DMS79 (cell line): ENCODE results near the gene SPINK8.
"Not testable (repeated sequence)": the region's sequence is repeated elsewhere in the genome, so short reads cannot be mapped to it uniquely, and the experiment has no call there.

ENCODE experiments used
- DNase-seq: peaks from one replicate; lab custom pipeline; 2025; lab: John Stamatoyannopoulos, UW

Gene SPINK8

DNA sequence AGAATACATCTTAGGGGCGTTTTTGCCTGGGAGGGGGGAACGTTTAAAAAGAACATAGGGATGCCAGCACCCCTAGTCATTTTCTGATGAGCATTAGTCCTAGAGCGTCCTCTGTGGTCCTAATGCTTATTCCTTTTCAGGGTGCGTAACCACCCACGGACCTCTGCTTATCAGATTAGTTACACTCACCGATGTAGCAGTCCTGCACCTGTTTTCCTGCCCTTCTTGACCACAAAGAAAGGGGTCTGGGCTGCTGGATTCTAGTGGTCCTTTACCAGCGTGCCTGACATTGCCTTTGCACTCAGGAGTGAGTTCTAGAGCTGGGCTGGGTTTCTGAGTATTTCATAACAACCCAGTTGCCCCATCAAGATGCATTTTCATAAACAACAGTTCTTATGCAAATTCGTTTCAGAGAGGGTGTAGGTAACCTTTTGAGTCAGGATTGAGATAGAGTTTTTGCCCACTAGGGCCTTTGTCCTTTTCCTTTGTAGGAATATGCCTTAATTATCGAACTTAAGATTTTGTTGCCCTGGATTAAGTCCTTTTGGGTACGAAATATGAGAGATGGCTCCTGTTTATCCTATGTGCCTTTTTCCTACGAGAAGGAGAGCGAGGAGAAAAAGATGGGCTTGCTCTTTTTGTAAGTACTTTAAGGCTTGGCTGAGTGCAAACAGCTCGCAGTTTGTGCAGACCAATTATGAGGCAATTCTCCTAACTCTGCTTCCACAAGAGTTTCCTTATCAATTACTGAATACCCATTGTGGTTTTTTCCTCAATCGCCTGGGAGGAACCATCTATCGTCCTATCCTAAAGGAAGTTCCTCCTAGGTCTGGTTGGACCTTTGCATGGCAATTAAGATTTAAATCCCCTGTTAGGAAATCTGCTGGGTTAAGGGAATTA, at the start of gene SPINK8:
Gene SPINK8, minus strand, starts transcription at position 316 of the 900 bp plus-strand sequence. CDS start 5,320 bp downstream, outside the sequence.
- not testable (repeated sequence) for DNase-seq

DNA sequence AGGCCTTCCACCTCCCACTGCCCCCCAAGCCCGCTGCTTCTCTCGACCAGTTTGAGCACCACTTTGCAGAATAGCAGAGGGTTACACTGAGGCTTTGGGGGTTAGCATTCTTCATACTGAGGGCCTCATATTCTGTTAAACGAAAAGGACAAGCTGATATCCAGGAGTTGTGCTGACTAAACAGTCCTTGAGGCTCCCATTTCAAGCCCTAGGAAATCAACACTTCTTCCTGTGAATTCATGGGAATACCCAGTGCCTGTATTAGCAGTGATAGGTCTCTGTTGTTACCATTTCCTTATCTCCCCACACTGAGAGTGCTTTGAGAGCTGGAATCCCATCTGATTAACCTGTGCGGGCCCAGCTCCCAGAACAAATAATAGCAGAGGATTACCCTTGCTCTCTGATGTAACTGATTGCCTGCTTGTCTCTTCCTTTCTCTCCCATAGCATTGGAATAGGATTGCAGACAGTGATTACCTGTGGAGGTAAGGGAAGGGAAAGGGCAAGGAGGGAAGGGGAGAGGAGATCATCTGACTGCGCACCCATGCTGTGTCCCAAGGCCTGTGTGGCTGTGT, 39.5 kb upstream of the SPINK8 start:
- no peak for DNase-seq

DNA sequence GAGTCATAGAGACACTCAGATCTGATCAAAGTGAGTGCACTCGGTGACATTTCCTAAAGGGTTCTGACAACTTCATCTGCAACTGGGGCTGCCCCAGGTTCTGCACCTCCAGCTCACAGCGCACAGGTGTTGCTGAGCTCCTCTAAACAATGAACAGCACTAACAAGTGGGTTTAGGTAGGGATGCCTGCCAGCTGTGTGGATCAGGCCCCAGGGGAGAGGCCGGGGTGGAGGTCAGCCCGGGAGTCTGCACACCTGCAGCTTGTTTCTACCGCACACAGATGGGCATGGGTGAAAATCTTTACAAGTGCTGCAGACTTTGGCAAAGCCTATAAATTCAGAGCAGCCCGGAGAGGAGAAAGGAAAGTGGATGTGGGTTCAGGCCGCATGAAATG, 38.9 kb upstream of the SPINK8 start:
- DNase-seq, result no peak

DNA sequence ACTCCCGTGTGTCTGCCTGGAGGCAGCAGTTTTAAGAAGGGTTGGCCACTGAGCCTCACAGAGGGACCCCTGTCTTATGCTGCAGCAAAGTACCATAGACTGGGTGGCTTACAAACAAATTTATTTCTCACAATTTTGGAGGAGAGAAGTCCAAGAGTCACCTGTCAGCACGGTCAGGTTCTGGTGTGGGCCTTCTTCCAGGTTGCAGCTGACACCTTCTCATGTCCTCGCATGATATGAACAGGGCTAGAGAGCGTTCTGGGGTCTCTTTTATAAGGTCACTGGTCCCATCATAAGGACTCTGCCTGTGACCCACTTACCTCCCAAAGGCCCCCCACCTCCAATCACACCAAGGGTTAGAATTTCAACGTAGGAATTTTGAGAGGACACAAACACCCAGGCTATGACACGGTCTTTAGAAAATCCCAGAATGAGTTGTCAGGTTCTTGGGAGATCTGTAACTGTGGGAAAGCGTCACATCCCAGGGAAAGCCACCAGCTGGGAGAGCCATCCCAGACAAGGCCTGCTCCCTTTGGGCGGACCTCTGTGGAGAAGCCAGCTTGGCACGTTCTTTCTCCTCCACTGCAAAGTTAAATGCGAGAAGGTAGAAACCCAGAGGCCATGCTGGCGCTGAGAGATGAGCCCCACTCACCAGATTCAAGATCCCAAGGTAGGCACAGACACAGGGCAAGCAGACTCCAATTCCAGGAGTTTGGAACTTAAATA, 38.4 kb upstream of the SPINK8 start, which contains the start of gene FBXW12:
Gene FBXW12, plus strand, starts transcription at position 569 of the 726 bp plus-strand sequence. CDS start 549 bp downstream, outside the sequence.
- DNase-seq, result no peak

DNA sequence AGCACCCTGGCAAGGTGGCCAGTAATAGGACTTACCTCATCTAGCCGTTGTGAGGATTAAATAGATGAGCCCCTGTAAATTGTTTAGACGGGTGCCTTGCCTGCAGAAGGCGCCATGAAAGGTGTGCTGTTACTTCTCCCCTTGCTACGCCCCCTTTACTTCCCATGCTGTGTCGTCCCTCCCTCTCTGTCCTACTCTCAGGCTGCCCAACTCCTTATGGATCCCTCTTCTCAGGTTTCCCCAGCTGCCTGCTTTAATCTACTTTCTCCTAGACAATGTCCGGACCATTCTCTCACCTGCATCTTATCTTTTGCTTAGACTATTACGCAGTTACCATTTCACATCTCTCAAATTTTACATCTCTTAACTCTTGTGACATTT, 36.9 kb upstream of the SPINK8 start:
- no peak for DNase-seq

DNA sequence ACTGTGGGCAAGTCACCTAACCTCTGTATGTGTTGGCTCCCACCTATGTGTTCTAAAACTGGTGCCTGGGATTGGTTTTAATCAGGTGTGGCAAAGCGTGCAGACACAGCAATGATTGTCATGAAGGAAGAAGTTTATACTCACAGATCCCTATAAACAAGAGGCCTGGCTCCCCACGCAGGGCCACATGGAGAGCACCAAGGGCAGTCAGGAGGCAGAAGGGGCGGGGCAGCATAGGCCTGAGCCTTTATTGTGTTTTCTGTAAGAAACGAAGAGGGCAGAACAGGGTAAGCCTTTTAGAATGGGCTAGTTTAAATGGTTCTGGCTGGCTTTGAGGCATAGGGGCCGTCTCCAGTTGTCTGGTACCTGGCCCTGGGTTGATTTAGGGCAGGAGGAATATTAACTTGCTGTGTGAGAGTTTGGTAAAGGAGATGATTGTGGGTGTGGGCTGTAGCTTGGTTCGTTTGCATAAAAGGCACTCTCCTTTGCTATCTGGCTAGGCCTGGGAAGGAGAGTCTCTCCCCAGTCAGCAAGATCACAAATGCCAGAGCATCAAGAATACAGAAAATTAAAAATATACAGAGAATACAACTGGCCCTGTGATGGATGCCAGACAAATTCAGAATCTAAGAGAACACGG, 36.4 kb upstream of the SPINK8 start:
- DNase-seq, result no peak

DNA sequence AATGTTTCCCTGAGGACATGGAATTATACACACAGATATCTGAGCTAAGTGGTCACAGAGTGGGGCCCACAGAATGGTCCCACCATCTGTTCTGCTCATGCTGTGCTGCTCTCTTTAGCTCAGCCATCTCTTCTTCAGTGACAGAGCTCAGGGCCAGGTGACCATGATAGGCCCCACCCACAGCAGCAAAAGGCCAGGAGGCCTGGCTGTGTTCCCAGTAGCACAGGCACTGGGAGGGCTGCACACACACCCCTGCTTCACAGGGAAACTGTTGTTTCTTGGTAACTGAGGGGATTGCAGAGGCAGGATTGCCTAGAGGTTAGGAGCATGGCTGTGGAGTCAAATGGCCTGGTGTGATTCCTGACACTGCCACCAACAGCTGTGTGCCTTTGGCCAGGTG, 33.7 kb upstream of the SPINK8 start:
- DNase-seq, result no peak

DNA sequence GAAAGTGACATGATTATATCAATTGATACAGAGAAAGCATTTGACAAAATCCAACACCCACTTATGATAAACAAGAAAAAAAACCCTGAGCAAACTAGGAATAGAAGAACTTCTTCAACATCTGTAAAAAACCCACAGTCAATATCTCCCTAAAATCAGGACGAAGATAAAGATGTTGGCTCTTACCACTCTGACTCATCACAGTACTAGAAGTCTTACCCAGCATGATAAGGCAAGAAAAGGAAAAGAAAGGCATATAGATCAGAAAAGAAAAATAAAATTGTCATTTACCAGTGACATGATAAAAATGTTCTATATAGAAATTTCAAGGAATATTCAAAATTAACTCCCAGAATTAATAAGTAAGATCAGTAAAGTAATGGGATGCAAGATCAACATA, 31.4 kb upstream of the SPINK8 start:
- no peak for DNase-seq

DNA sequence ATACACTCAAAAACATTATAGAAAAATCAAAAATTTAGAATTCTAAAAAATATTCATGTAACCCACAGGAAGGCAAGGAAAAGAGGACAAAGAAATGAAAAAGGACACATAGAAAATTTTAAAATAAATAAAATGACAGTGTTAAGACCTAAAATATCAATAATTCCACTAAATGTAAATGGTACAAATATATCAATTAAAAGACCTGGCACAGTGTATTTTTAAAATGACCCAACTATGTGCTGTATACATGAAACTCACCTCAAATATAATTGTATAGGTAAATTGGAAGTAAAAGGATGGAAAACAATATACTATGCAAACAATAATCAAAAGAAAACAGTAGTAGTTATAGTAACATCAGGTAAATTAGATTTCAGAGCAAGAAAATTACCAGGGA, 28.5 kb upstream of the SPINK8 start:
- no peak for DNase-seq

DNA sequence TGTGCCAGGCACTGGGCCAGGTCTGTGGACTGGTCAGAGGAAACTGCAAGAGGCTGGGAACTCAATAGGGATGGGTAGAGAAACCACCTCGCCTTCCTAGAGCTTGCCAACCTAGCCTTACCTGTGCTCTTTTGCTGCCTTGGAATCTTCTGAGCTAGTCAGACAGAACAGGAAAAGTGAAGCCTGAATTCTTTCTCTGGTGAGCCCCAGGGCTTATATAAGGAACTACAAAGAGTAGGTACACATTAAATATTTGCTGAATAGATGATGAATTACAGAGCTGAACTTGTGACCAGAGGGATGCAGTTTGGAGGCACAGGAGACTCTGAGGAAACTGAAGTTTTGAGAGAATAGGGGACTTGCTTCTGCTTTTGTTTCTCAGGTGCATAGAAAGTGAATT, 23.0 kb upstream of the SPINK8 start:
- DNase-seq, result no peak

DNA sequence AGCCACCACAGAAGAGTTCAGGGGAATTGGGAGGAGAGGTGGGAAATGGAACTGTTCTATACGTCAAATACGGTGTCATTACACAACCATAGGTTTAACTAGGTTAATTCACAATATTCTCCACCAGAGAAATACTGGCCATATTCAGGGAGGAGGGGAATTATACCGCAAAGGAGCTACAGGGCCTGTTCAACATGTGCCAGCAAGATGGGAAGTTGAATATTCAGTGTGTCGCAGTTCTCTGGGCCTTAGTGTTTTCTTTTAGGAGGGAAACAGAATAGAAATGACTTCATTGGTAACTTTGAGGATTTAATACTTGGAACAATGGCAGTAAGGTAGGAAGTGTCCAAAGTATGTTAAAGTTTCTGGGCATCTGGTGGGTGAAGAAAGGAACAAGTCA, 20.5 kb upstream of the SPINK8 start:
- DNase-seq, result no peak

DNA sequence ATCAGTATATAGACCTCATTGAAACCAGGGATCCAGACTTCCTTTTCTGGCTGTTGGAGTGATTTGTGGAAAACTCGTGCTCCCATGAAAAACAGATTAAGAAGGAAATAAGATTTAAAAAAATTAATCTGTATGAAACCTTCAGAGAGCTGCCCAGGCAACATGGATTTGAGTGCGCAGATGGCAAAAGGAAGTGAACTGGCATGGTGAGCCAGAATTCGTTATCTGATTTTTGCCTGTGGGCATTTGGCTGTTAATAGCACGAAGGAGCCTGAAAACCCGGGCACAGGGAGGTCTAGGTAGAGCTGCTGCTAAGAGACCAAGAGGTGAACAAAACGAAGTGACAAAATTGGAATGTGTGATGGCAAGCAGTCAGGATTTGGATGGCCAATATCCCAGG, 19.1 kb upstream of the SPINK8 start:
- DNase-seq, result no peak

DNA sequence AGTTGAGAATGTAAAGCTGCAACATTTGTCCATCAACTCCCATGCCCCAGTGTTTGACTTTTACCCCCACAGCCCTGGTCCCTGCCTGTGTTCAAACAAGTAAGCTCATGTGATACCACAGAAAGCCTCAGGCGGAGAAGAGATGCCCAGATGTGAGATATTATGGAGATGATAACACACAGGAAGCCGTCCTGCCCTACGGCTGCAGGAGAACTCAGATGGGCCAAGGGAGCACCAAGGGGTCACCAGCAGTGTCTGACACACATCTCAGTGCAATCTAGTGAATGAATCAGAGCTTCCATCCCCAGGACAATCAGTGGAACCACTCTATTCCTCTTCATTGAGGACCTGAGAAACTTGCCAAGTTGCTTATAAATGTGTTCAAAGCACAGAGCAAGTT, 14.0 kb upstream of the SPINK8 start:
- DNase-seq, result no peak

DNA sequence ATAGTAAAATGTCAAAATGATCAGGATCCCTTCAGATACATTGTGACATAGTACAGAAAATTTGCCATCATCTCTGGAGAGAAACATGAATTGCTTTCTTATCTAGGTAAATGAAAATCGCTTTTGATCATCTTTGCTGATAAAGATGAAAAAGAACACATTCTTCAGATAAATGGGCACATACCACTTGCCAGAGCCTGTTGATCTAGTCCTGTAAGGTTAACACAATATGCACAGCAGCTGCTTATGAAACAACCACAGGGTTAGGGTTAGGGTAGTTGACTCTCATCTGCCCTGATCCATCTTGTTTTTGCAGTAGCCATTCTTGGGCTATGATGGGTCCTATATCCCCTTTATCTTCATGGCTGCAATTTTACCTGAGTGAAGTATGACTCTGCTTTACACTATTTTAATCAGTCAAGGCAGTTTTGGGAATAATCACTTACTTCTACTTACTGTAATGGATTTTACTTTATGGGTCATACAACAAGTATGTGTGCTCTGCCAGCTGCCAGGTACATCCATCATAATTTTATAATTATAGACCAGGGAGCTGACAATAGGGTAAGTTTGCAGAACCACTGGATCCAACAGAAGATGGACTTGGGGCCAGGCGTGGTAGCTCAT, 12.6 kb upstream of the SPINK8 start:
- no peak for DNase-seq

DNA sequence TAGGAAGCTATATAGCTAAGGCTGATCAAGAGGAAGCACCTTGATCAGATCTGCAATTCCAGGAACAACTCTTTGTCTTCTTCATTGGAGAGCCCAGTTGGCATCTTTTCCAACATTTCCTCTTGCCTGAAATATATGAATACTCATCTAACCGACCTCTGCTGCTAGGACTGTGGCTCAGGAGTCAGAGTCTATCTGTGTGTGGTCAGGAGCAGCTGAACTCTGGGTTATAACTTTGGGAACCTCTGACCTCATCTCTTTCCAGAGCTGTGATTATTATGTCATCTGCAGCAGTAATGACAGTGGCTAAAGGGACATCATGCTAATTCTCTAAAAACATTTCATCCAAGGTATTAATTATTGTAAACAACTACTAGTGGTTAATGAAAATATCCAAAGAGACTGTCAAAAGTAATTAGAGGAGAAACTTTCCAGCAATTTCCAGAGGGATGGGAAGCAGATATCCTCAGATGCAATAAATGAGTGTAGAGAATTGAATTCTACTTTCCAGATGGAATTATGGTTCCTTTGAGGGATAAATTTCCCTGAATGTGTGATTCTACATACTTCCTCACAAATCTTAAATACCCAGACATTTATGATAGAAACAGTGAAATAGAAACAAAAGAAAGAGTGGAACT, 11.5 kb upstream of the SPINK8 start:
- DNase-seq, result no peak

DNA sequence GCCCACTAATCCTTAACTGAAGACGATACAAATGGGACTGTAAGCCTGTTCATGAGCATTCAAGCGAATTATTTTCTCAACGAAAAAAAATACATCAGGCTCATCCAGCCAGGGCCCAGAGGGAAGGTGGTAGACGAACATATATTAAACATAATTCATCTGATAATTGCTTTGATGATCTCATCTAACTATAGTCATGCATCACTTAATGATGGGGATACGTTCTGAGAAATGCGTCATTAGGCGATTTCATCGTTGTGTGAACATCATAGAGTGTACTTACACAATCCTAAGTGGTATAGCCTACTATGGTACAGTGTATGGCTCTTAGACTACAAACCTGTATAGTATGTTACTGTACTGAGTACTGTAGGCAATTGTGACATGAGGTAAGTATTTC, 10.0 kb upstream of the SPINK8 start:
- DNase-seq, result no peak

DNA sequence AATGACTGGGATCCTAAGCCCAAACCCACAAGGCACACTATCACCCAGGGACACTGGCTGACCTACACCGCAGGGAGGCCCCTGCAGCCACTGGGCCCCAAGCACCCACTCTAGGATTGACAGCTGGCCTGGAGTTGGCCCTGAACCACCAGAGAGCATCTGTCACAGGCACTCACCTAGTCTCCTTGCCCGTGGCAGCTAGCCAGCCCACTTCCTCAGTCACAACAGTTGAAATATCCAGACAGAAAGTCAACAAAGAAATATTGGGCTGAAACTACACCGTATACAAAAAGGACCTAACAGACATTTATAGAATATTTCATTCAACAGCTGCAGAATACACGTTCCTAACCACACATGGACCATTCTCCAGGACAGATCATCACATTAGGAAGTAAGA, 5.2 kb upstream of the SPINK8 start:
- no peak for DNase-seq

DNA sequence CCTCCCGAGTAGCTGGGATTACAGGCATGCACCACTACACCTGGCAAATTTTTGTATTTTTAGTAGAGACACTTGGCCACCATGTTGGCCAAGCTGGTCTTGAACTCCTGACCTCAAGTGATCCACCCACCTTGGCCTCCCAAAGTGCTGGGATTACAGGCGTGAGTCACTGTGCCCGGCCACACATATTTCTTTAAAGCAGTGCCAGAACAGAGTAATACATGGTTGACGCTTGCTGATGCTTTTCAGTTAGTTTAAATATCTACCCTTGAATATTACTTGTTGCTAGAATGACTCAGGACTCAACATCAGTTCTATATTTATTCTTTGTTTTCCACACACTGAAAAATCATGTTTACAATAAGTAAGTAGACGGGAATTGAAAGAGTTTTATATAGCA, 4.1 kb upstream of the SPINK8 start:
- not testable (repeated sequence) for DNase-seq

DNA sequence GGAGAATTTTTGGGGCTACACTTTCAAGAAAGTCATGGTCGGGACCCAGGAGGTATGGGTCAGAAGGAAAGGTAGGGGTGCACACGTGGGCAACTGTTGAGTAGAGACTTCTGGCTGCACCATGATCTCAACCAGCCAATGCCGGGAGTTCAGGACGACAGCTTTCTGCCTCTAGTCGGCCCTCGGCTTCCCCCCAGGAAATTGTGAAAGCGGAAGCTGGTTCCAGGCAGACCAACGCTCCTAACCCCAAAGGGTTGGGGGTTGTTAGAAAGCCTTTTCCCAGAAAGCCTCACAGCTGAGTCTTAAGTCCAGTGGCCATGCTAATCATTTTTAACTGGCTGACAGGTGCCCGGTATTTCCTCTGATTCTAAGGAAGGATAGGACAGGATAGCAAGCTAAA, 1.8 kb upstream of the SPINK8 start:
- DNase-seq, result not testable (repeated sequence)

DNA sequence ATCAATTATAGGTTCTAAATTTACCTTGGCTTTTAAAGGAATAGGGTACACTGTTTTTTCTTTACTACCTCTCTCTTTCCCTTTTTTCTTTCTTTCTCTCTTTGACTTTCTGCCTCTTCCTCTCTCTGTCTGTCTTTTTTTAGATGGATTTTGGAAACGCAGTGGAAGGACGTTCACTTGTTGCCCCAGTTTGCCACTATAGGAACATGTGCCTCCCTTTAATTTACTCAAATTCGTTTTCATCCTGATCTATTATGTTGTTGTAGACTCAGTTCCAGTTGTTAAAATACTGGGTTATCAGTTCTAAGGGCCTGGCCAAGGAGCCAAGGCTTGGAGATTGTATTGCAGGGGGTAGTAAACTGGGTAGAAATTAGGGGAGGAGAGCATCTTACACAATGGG, 1.1 kb upstream of the SPINK8 start:
- DNase-seq, result no peak

DNA sequence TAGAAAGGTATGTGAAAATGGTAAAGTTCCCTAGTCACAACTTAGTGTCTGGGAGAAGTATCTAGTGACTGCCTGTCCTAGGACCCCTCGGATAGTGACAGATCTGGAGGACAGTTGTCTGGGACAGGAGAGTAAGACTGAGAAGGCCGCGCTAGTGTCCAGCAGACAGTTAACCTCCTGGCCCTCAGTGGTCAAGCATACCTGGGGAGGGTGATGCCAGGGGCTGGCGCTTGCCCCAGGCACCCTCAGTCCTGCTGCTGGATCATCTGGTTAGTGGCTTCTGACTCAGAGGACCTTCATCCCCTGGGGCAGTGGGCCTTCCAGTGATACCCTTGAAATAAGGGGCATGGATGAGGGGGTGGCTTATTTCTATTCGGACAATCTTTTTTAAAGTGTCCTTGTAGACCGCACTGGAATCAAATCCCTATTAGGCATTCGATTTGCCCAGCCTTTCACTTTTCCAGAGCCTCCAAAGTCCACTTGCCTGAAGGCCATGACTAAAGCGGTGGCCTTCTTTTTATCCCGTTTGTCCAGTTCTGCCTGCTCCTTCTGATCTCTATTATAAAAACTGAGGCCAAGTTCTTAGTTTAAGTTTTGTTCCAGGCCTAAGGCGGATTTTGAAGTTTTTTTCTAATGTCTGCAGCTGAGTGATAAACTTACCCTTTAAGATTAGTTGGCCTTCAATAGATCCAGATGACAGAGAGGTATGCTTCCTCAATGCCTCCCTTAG, 1.6 kb downstream of the SPINK8 start:
- DNase-seq, result not testable (repeated sequence)
